Astrocyte (in vitro differentiated cells and primary cell): ENCODE data around the gene SLC36A1. TPM values are rescaled to one million over a fixed set of nuclear protein-coding genes. Genes with fewer than 3 reads are reported as not detected.

ENCODE experiments used
- DNase-seq: peaks from one replicate; pipeline ENCODE4 v3.0.0-alpha.2; 2010; ENCODE audit warnings: low read depth
- FAIRE-seq: peaks from 2 replicates; lab custom pipeline; 2011; peaks lifted over from hg19 to GRCh38; lab: Jason Lieb, UNC
- H2AFZ ChIP-seq: 2 replicates; pipeline ENCODE4 v1.6.0; 2012; ENCODE audit warnings: low read depth, low read length, inconsistent platforms
- H3K27ac ChIP-seq: 2 replicates; pipeline ENCODE4 v1.5.1; 2011; ENCODE audit warnings: low read depth, low read length, inconsistent platforms
- H3K27me3 ChIP-seq: 2 replicates; pipeline ENCODE4 v1.6.0; 2011; ENCODE audit warnings: low read length, inconsistent platforms; ENCODE audit not compliant: insufficient read depth
- H3K36me3 ChIP-seq: 2 replicates; pipeline ENCODE4 v1.5.1; 2011; ENCODE audit warnings: low read length, inconsistent platforms; ENCODE audit not compliant: insufficient read depth
- H3K4me1 ChIP-seq: 2 replicates; pipeline ENCODE4 v1.5.1; 2011; ENCODE audit warnings: low read length, inconsistent platforms; ENCODE audit not compliant: insufficient read depth
- H3K4me2 ChIP-seq: 2 replicates; pipeline ENCODE4 v1.6.0; 2012; ENCODE audit warnings: low read length, inconsistent platforms
- H3K4me3 ChIP-seq: 2 replicates; pipeline ENCODE4 v1.5.1; 2011; ENCODE audit warnings: low read depth, mild to moderate bottlenecking, low read length, inconsistent platforms; ENCODE audit not compliant: insufficient read depth
- H3K79me2 ChIP-seq: 2 replicates; pipeline ENCODE4 v1.6.0; 2012; ENCODE audit warnings: mild to moderate bottlenecking, low read length, inconsistent platforms; ENCODE audit not compliant: insufficient read depth
- H3K9ac ChIP-seq: 2 replicates; pipeline ENCODE4 v1.6.0; 2012; ENCODE audit warnings: mild to moderate bottlenecking, low read length, inconsistent platforms
- H3K9me3 ChIP-seq: 2 replicates; pipeline ENCODE4 v1.5.1; 2012; ENCODE audit warnings: low read depth, mild to moderate bottlenecking, low read length, inconsistent platforms; ENCODE audit not compliant: insufficient read depth
- H4K20me1 ChIP-seq: 2 replicates; pipeline ENCODE4 v1.6.0; 2012; ENCODE audit warnings: low read length, inconsistent platforms; ENCODE audit not compliant: insufficient read depth
- H3K27ac Mint-ChIP-seq: one replicate; pipeline ENCODE4 v1.8.0; 2021; ENCODE audit warnings: mild to moderate bottlenecking, mixed read lengths; ENCODE audit not compliant: unreplicated experiment
- H3K27me3 Mint-ChIP-seq: one replicate; pipeline ENCODE4 v1.8.0; 2021; ENCODE audit warnings: low read depth, mixed read lengths; ENCODE audit not compliant: unreplicated experiment
- H3K36me3 Mint-ChIP-seq: one replicate; pipeline ENCODE4 v1.8.0; 2021; ENCODE audit warnings: low read depth, mixed read lengths; ENCODE audit not compliant: unreplicated experiment
- H3K4me1 Mint-ChIP-seq: one replicate; pipeline ENCODE4 v1.8.0; 2021; ENCODE audit warnings: low read depth, mixed read lengths; ENCODE audit not compliant: unreplicated experiment
- H3K4me3 Mint-ChIP-seq: one replicate; pipeline ENCODE4 v1.8.0; 2021; ENCODE audit warnings: mild to moderate bottlenecking, moderate library complexity, mixed read lengths; ENCODE audit not compliant: unreplicated experiment
- H3K9me3 Mint-ChIP-seq: one replicate; pipeline ENCODE4 v1.8.0; 2021; ENCODE audit warnings: mild to moderate bottlenecking, mixed read lengths; ENCODE audit not compliant: unreplicated experiment
- EZH2 ChIP-seq: IDR thresholded peaks from 2 replicates; pipeline ENCODE4 v1.6.1; 2012; ENCODE audit warnings: mild to moderate bottlenecking, low read length, inconsistent platforms; ENCODE audit not compliant: insufficient read depth
- total RNA-seq: library from RNA; stranded (reverse); gene quantifications from 2 replicates; pipeline ENCODE4 v1.2.1, GENCODE V29; 2021
- TF ChIP-seq, protein P1 (sequence below): IDR thresholded peaks from 2 replicates; pipeline ENCODE4 v1.5.1; 2011; ENCODE audit warnings: low read depth, mild to moderate bottlenecking, inconsistent platforms, low read length, moderate library complexity; ENCODE audit not compliant: insufficient read depth

Gene SLC36A1
- total RNA-seq, 1 donor from 2014 or later = 6.4 TPM

DNA sequence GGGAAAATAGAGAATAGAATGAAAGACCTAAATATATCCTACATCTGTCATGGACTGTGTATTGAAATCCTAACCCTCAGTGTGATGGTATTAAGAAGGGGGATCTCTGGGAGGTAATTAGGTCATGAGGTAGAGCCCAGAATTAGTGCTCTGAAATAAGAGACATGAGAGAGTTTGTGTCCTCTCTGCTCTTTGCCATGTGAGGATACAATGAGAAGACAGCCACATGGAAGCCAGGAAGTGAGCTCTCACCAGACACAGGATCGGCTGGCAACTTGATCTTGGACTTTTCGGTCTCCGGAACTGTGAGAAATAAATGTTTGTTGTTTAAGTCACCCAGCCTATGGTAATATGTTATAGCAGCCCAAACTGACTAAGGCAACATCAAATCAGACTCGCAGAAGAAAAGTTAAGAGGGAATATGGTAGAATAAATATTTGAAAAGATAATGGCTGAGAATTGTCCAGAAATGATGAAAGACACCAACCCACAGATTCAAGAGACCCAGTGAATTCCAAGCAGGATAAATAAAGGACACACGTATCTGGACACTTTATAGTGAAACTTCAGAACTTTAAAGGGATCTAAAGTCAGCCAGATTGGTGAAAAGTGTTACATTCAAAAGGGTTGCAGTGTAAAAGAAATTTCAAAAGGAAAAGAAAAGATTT is 12.7 kb upstream of the SLC36A1 start:
- no peak for FAIRE-seq
- Histone ChIP-seq H3K4me3 (no peak overlapping the region), H3K4me1 (no peaks in the 10 kb centered on the region), H3K27ac (no peak overlapping the region), H3K79me2 (no peaks in the 10 kb centered on the region), H2AFZ (no peak overlapping the region), H4K20me1 (no peaks in the 10 kb centered on the region), H3K4me2 (no peak overlapping the region), H3K27me3 (no peaks in the 10 kb centered on the region), H3K36me3 (no peaks in the 10 kb centered on the region), H3K9ac (no peak overlapping the region), H3K9me3 (no peaks in the 10 kb centered on the region)
- Mint-ChIP-seq H3K36me3 (no peaks in the 10 kb centered on the region), H3K4me3 (no peak overlapping the region), H3K4me1 (no peaks in the 10 kb centered on the region), H3K27ac (no peak overlapping the region), H3K27me3 (peaks cover 2% of the 10 kb centered on the region), H3K9me3 (no peaks in the 10 kb centered on the region)
- no peak for DNase-seq
- TF ChIP-seq, protein P1, sequence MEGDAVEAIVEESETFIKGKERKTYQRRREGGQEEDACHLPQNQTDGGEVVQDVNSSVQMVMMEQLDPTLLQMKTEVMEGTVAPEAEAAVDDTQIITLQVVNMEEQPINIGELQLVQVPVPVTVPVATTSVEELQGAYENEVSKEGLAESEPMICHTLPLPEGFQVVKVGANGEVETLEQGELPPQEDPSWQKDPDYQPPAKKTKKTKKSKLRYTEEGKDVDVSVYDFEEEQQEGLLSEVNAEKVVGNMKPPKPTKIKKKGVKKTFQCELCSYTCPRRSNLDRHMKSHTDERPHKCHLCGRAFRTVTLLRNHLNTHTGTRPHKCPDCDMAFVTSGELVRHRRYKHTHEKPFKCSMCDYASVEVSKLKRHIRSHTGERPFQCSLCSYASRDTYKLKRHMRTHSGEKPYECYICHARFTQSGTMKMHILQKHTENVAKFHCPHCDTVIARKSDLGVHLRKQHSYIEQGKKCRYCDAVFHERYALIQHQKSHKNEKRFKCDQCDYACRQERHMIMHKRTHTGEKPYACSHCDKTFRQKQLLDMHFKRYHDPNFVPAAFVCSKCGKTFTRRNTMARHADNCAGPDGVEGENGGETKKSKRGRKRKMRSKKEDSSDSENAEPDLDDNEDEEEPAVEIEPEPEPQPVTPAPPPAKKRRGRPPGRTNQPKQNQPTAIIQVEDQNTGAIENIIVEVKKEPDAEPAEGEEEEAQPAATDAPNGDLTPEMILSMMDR = no peak
- TF ChIP-seq EZH2 = no peak

DNA sequence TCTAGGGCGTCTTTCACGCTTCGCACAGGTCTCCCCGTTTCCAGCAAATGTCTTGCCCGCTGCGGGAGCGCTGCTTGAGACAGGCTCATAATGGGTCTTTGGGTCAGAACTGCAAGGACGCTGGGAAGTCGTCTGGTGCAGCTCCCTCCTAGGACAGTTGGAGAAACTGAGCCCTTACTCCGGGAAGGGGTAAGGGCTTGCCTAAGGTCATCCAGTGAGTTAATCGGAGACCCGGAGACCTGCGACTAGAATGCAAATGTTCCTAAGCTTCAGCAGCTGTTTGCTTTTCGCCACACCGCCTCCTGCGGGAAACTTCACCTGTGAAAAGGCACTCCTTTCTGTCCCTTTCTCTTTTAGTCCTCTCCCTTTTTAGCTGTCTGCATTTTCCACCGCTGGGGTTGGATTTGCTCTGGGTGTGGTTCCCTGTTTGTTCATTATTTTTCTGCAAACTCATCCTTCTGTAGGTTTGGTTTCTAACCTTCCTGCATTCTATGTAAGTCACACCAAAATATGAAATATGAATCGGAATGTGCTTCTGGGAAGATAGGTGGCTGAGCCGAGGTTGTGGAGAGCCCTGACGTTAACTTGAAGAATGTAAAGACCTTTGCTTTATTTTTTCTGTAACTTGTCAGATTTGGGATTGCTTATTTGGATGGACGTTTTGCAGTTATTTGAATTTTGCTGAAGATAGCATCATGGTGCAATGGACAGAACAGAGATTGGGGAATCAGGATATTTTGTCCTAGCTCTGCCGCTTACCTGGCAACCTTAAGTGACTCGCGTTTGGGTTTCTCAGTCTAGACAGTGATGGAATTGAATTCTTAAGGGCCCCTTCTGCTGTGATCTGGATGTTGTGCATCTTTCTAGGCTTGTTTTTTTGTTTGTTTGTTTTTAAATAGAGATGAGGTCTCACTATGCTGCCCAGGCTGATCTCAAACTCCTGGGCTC is 909 bp downstream of the SLC36A1 start:
- Mint-ChIP-seq H3K27me3 (peaks cover 8% of the 10 kb centered on the region), H3K9me3 (no peaks in the 10 kb centered on the region), H3K36me3 (no peaks in the 10 kb centered on the region), H3K4me3 (peak overlapping the region; percentile 96), H3K27ac (no peak overlapping the region), H3K4me1 (peaks cover 18% of the 10 kb centered on the region)
- peak overlapping the region; percentile 87 for H3K9ac ChIP-seq
- peaks cover 32% of the 10 kb centered on the region for H3K79me2 ChIP-seq
- H3K36me3 ChIP-seq = no peaks in the 10 kb centered on the region
- peaks cover 22% of the 10 kb centered on the region for H3K4me1 ChIP-seq
- peak overlapping the region; percentile 99 for H3K4me2 ChIP-seq
- peak overlapping the region; percentile 68 for H3K27ac ChIP-seq
- no peaks in the 10 kb centered on the region for H3K9me3 ChIP-seq
- peak overlapping the region; percentile 81 for H3K4me3 ChIP-seq
- H4K20me1 ChIP-seq = peaks cover 17% of the 10 kb centered on the region
- no peaks in the 10 kb centered on the region for H3K27me3 ChIP-seq
- FAIRE-seq (no peak), DNase-seq (no peak)
- peak overlapping the region; percentile 95 for H2AFZ ChIP-seq
- no peak for TF ChIP-seq EZH2
- TF ChIP-seq, protein P1 = peak; percentile 6
